Measurements from ENCODE around the gene PTPRT. TPM values are rescaled to one million over a fixed set of nuclear protein-coding genes. Genes with fewer than 3 reads are reported as not detected.

The PTPRT gene
- total and polyA plus RNA-seq, 7 donors, result under 0.01 to 0.09 (median 0.03) TPM; not detected in 1

- no peak overlapping the region for H3K27ac ChIP-seq
- intact Hi-C loops (cut with DNase I), result no loop called here
- H3K9me3 ChIP-seq, result no peaks in the 10 kb centered on the region
- ATAC-seq, result no peak
- no peaks in the 10 kb centered on the region for H3K36me3 ChIP-seq (ENCODE audit: insufficient read depth in 1 of 2, low read depth in 1 of 2)
- no peak for TF ChIP-seq CTCF (IDR thresholded peaks at IDR 0.05)
- no peaks in the 10 kb centered on the region for H3K27me3 ChIP-seq (ENCODE audit: insufficient read depth in 3 of 3, low read length in 2 of 3)
- H3K4me3 ChIP-seq, result no peak overlapping the region
- 55 to 60% (median 59%) methylated on average over 7 to 8 of the region's 8 CpGs for WGBS, 3 donors
- DNase-seq, result no peak
- no peaks in the 10 kb centered on the region for H3K4me1 ChIP-seq
Observed at GRCh38 chr20:42846784-42847490, 342.8 kb downstream of the PTPRT start.

- Histone ChIP-seq H3K27me3 (ENCODE audit: insufficient read depth in 3 of 3, low read length in 2 of 3) (no peaks in the 10 kb centered on the region), H3K4me3 (no peak overlapping the region), H3K36me3 (ENCODE audit: insufficient read depth in 1 of 2, low read depth in 1 of 2) (no peaks in the 10 kb centered on the region), H3K4me1 (no peaks in the 10 kb centered on the region), H3K9me3 (no peaks in the 10 kb centered on the region), H3K27ac (no peak overlapping the region)
- DNase-seq (no peak), ATAC-seq (no peak)
- TF ChIP-seq CTCF (IDR thresholded peaks at IDR 0.05), result no peak
- WGBS, 3 donors, result 76 to 81% (median 77%) methylated on average over 6 of the region's 6 CpGs
- intact Hi-C loops (cut with DNase I), result no loop called here
Observed at GRCh38 chr20:42844751-42845150, 345.0 kb downstream of the PTPRT start.

GRCh38 chr20:42837456-42837855 lies 352.2 kb downstream of the PTPRT start:
- ATAC-seq (no peak), DNase-seq (no peak)
- no peak overlapping the region for H3K27ac ChIP-seq
- no peak for TF ChIP-seq CTCF (IDR thresholded peaks at IDR 0.05)
- H3K27me3 ChIP-seq (ENCODE audit: insufficient read depth in 3 of 3, low read length in 2 of 3), result no peaks in the 10 kb centered on the region
- H3K4me3 ChIP-seq, result no peak overlapping the region
- H3K9me3 ChIP-seq, result no peaks in the 10 kb centered on the region
- intact Hi-C loops (cut with DNase I), result no loop called here
- WGBS, 3 donors, result 76 to 91% (median 84%) methylated on average over 3 of the region's 3 CpGs
- no peaks in the 10 kb centered on the region for H3K4me1 ChIP-seq
- H3K36me3 ChIP-seq (ENCODE audit: insufficient read depth in 1 of 2, low read depth in 1 of 2), result no peaks in the 10 kb centered on the region

- H3K27me3 ChIP-seq (ENCODE audit: insufficient read depth in 3 of 3, low read length in 2 of 3), result no peaks in the 10 kb centered on the region
- no peak overlapping the region for H3K4me3 ChIP-seq
- no peaks in the 10 kb centered on the region for H3K4me1 ChIP-seq
- no peak for TF ChIP-seq CTCF (IDR thresholded peaks at IDR 0.05)
- H3K27ac ChIP-seq, result no peak overlapping the region
- 35 to 45% (median 38%) methylated on average over 5 of the region's 5 CpGs for WGBS, 3 donors
- H3K36me3 ChIP-seq (ENCODE audit: insufficient read depth in 1 of 2, low read depth in 1 of 2), result no peaks in the 10 kb centered on the region
- peaks cover under 1% of the 10 kb centered on the region for H3K9me3 ChIP-seq
- ATAC-seq (no peak), DNase-seq (no peak)
- intact Hi-C loops (cut with DNase I), result no loop called here
Observed at GRCh38 chr20:42836339-42836738, 353.4 kb downstream of the PTPRT start.

- no peaks in the 10 kb centered on the region for H3K4me1 ChIP-seq
- no peak overlapping the region for H3K27ac ChIP-seq
- H3K4me3 ChIP-seq, result no peak overlapping the region
- ATAC-seq, result no peak
- no peaks in the 10 kb centered on the region for H3K27me3 ChIP-seq (ENCODE audit: insufficient read depth in 3 of 3, low read length in 2 of 3)
- no peak for DNase-seq
- TF ChIP-seq CTCF (IDR thresholded peaks at IDR 0.05), result no peak
- H3K9me3 ChIP-seq, result no peaks in the 10 kb centered on the region
- intact Hi-C loops (cut with DNase I), result no loop called here
- H3K36me3 ChIP-seq (ENCODE audit: insufficient read depth in 1 of 2, low read depth in 1 of 2), result no peaks in the 10 kb centered on the region
- 74 to 77% (median 74%) methylated on average over 6 of the region's 6 CpGs for WGBS, 3 donors
Observed at GRCh38 chr20:42807876-42808275, 381.8 kb downstream of the PTPRT start.
